G401 (cell line): ENCODE results near the gene VEPH1. TPM values are rescaled to one million over a fixed set of nuclear protein-coding genes. Genes with fewer than 3 reads are reported as not detected.

Source experiments
- DNase-seq: peaks from one replicate; pipeline ENCODE4 v3.0.0-alpha.2; 2015; ENCODE audit warnings: low spot score
- in situ Hi-C: cut with HindIII; loops from 2 replicates; pipeline ENCODE4 v1.10.0; 2016; ENCODE audit warnings: low sequenced_read_pairs, mixed read lengths
- total RNA-seq: library from RNA; depleted of rRNA; stranded (reverse); fragments of >200 nt; shearing (Covaris generic); gene quantifications from 2 replicates; pipeline ENCODE4 v1.2.3, GENCODE V29; 2014

Gene VEPH1
- total RNA-seq, 1 experiment from 2014 or later = 25.3 TPM

- in situ Hi-C loops = no loop called here
- no peak for DNase-seq
Observed at GRCh38 chr3:157445857-157446256, 57.4 kb downstream of the VEPH1 start.

- in situ Hi-C loops = no loop called here
- no peak for DNase-seq
Observed at GRCh38 chr3:157444797-157445184, 58.4 kb downstream of the VEPH1 start.

GRCh38 chr3:157443905-157444796, 59.1 kb downstream of the VEPH1 start:
- in situ Hi-C loops = no loop called here
- no peak for DNase-seq

GRCh38 chr3:157442729-157443128, 60.5 kb downstream of the VEPH1 start:
- DNase-seq = no peak
- in situ Hi-C loops = no loop called here

GRCh38 chr3:157441102-157441624, 62.1 kb downstream of the VEPH1 start:
- in situ Hi-C loops = no loop called here
- DNase-seq = no peak

GRCh38 chr3:157438194-157438730, 65.0 kb downstream of the VEPH1 start:
- in situ Hi-C loops = no loop called here
- DNase-seq = peak; percentile 31

- DNase-seq = peak; percentile 61
- in situ Hi-C loops = no loop called here
Observed at GRCh38 chr3:157436583-157437291, 66.5 kb downstream of the VEPH1 start, which contains the start of gene PTX3. TSS of gene PTX3 (plus strand) at chr3:157436850. CDS start at chr3:157436934, 84 bp downstream.

GRCh38 chr3:157429708-157430107, 73.5 kb downstream of the VEPH1 start:
- DNase-seq = no peak

GRCh38 chr3:157428853-157429252, 74.4 kb downstream of the VEPH1 start:
- in situ Hi-C loops = no loop called here

More at GRCh38 chr3:157429708-157430107, 73.5 kb downstream of the VEPH1 start:
- in situ Hi-C loops = no loop called here

GRCh38 chr3:157427901-157428300, 75.3 kb downstream of the VEPH1 start:
- peak; percentile 93 for DNase-seq
- in situ Hi-C loops = no loop called here

More at GRCh38 chr3:157428853-157429252, 74.4 kb downstream of the VEPH1 start:
- no peak for DNase-seq

- in situ Hi-C loops = no loop called here
- no peak for DNase-seq
Observed at GRCh38 chr3:157423337-157423736, 79.9 kb downstream of the VEPH1 start.

GRCh38 chr3:157420606-157421130, 82.5 kb downstream of the VEPH1 start:
- no peak for DNase-seq
- in situ Hi-C loops = no loop called here

GRCh38 chr3:157418104-157418503, 85.1 kb downstream of the VEPH1 start:
- in situ Hi-C loops = no loop called here
- no peak for DNase-seq

- in situ Hi-C loops = no loop called here
- DNase-seq = no peak
Observed at GRCh38 chr3:157417247-157417646, 86.0 kb downstream of the VEPH1 start.

GRCh38 chr3:157416347-157417087, 86.7 kb downstream of the VEPH1 start:
- in situ Hi-C loops = no loop called here
- no peak for DNase-seq

GRCh38 chr3:157414861-157415260, 88.4 kb downstream of the VEPH1 start:
- in situ Hi-C loops = no loop called here

GRCh38 chr3:157412323-157412855, 90.8 kb downstream of the VEPH1 start:
- no peak for DNase-seq
- in situ Hi-C loops = no loop called here

More at GRCh38 chr3:157414861-157415260, 88.4 kb downstream of the VEPH1 start:
- no peak for DNase-seq

GRCh38 chr3:157410945-157411344, 92.3 kb downstream of the VEPH1 start:
- in situ Hi-C loops = no loop called here

More at GRCh38 chr3:157410945-157411344, 92.3 kb downstream of the VEPH1 start:
- no peak for DNase-seq
